ENCODE results near the gene HNRNPK. TPM values are rescaled to one million over a fixed set of nuclear protein-coding genes. Genes with fewer than 3 reads are reported as not detected.
A peak's percentile ranks its signal among the peaks of the same experiment; 100 is the strongest.

HNRNPK gene
- total RNA-seq, 1 experiment from 2014 or later: 723 TPM

DNA sequence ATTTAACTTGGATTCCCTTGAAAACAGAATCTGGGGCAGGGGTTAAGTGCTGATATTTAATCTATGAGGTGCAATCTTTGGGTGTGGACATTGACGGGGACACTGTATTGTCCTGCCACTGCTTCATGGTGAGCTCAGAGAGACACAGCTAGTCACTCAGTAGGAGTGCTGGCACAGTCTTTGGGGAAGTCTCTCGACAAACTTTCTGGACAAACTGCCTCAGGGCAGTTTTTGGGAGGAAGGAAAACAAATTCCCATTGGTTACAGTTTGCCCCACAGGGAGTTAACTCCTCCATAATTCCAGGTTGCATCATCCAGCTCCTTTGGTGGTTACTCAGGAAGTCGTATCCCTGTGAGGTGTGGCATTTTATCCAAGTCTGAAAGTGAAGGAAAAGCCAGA lies 17.9 kb downstream of the HNRNPK start:
- H3K4me3 Mint-ChIP-seq: no peak overlapping the region
- peaks cover 10% of the 10 kb centered on the region for H3K27me3 Mint-ChIP-seq (ENCODE audit: low read depth)
- ChIA-PET CTCF (interaction anchor here (1.4 kb wide), 1 partner anchor 42 kb away, joined by 7 read pairs; no protein-coding TSS in a partner anchor), POLR2A (interaction anchor here (0.7 to 4.6 kb wide), 2 partner anchors 18 to 129 kb away, joined by 3 to 24 read pairs; partner anchors contain the start of genes HNRNPK and RMI1)
- H3K27ac Mint-ChIP-seq: no peak overlapping the region
- H3K9me3 Mint-ChIP-seq: no peaks in the 10 kb centered on the region
- H3K36me3 Mint-ChIP-seq: peaks cover 4% of the 10 kb centered on the region
- no peak for TF ChIP-seq SMAD4 (CRISPR knock-in tag; IDR thresholded peaks at IDR 0.05)
- TF ChIP-seq GABPB1 (CRISPR knock-in tag; IDR thresholded peaks at IDR 0.05): peak; percentile 62
- peaks cover 2% of the 10 kb centered on the region for H3K4me1 Mint-ChIP-seq
- DNase-seq (ENCODE audit: low spot score): no peak
- no peak for ATAC-seq

DNA sequence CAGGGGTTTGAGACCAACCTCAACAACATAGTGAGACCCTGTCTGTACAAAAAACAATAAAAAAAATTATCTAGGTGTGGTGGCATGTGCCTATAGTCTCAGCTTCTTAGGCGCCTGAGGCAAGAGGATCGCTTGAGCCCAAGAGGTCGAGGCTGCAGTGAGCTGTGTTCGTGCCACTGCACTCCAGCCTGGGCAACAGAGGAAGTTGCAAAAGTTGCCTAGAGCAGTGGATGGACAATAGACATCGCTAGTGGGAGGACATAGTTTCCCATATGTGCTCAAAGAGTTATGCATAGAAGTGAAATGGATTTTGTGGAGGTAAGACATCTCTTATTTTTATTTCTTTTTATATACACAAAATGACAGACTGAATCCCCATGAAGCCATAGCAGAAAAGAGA lies 19.0 kb downstream of the HNRNPK start:
- POLR2A ChIA-PET: interaction anchor here (4.6 kb wide), 1 partner anchor 19 kb away, joined by 24 read pairs; the partner anchor contains the start of genes HNRNPK and RMI1
- H3K27me3 Mint-ChIP-seq (ENCODE audit: low read depth): peaks cover 22% of the 10 kb centered on the region
- TF ChIP-seq ZNF263 (CRISPR knock-in tag; IDR thresholded peaks at IDR 0.05; ENCODE audit: low read depth) (no peak), NR1H2 (CRISPR knock-in tag; IDR thresholded peaks at IDR 0.05) (no peak), ZNF138 (CRISPR knock-in tag; conservative IDR thresholded peaks at IDR 0.05) (no peak), NR2C2 (CRISPR knock-in tag; IDR thresholded peaks at IDR 0.05) (no peak), KAT7 (CRISPR knock-in tag; IDR thresholded peaks at IDR 0.05; ENCODE audit: borderline replicate concordance) (no peak), SMAD3 (CRISPR knock-in tag; IDR thresholded peaks at IDR 0.05; ENCODE audit: borderline replicate concordance) (no peak), TEAD1 (CRISPR knock-in tag; IDR thresholded peaks at IDR 0.05) (no peak)
- TF ChIP-seq, protein P1, sequence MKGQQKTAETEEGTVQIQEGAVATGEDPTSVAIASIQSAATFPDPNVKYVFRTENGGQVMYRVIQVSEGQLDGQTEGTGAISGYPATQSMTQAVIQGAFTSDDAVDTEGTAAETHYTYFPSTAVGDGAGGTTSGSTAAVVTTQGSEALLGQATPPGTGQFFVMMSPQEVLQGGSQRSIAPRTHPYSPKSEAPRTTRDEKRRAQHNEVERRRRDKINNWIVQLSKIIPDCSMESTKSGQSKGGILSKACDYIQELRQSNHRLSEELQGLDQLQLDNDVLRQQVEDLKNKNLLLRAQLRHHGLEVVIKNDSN (CRISPR knock-in tag; IDR thresholded peaks at IDR 0.05): no peak
- TF ChIP-seq, protein P2, sequence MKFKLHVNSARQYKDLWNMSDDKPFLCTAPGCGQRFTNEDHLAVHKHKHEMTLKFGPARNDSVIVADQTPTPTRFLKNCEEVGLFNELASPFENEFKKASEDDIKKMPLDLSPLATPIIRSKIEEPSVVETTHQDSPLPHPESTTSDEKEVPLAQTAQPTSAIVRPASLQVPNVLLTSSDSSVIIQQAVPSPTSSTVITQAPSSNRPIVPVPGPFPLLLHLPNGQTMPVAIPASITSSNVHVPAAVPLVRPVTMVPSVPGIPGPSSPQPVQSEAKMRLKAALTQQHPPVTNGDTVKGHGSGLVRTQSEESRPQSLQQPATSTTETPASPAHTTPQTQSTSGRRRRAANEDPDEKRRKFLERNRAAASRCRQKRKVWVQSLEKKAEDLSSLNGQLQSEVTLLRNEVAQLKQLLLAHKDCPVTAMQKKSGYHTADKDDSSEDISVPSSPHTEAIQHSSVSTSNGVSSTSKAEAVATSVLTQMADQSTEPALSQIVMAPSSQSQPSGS (CRISPR knock-in tag; IDR thresholded peaks at IDR 0.05; ENCODE audit: borderline replicate concordance, low read depth): no peak
- TF ChIP-seq, protein P3, sequence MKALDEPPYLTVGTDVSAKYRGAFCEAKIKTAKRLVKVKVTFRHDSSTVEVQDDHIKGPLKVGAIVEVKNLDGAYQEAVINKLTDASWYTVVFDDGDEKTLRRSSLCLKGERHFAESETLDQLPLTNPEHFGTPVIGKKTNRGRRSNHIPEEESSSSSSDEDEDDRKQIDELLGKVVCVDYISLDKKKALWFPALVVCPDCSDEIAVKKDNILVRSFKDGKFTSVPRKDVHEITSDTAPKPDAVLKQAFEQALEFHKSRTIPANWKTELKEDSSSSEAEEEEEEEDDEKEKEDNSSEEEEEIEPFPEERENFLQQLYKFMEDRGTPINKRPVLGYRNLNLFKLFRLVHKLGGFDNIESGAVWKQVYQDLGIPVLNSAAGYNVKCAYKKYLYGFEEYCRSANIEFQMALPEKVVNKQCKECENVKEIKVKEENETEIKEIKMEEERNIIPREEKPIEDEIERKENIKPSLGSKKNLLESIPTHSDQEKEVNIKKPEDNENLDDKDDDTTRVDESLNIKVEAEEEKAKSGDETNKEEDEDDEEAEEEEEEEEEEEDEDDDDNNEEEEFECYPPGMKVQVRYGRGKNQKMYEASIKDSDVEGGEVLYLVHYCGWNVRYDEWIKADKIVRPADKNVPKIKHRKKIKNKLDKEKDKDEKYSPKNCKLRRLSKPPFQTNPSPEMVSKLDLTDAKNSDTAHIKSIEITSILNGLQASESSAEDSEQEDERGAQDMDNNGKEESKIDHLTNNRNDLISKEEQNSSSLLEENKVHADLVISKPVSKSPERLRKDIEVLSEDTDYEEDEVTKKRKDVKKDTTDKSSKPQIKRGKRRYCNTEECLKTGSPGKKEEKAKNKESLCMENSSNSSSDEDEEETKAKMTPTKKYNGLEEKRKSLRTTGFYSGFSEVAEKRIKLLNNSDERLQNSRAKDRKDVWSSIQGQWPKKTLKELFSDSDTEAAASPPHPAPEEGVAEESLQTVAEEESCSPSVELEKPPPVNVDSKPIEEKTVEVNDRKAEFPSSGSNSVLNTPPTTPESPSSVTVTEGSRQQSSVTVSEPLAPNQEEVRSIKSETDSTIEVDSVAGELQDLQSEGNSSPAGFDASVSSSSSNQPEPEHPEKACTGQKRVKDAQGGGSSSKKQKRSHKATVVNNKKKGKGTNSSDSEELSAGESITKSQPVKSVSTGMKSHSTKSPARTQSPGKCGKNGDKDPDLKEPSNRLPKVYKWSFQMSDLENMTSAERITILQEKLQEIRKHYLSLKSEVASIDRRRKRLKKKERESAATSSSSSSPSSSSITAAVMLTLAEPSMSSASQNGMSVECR (CRISPR knock-in tag; IDR thresholded peaks at IDR 0.05; ENCODE audit: borderline replicate concordance): no peak
- TF ChIP-seq, protein P4, sequence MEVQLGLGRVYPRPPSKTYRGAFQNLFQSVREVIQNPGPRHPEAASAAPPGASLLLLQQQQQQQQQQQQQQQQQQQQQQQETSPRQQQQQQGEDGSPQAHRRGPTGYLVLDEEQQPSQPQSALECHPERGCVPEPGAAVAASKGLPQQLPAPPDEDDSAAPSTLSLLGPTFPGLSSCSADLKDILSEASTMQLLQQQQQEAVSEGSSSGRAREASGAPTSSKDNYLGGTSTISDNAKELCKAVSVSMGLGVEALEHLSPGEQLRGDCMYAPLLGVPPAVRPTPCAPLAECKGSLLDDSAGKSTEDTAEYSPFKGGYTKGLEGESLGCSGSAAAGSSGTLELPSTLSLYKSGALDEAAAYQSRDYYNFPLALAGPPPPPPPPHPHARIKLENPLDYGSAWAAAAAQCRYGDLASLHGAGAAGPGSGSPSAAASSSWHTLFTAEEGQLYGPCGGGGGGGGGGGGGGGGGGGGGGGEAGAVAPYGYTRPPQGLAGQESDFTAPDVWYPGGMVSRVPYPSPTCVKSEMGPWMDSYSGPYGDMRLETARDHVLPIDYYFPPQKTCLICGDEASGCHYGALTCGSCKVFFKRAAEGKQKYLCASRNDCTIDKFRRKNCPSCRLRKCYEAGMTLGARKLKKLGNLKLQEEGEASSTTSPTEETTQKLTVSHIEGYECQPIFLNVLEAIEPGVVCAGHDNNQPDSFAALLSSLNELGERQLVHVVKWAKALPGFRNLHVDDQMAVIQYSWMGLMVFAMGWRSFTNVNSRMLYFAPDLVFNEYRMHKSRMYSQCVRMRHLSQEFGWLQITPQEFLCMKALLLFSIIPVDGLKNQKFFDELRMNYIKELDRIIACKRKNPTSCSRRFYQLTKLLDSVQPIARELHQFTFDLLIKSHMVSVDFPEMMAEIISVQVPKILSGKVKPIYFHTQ (CRISPR knock-in tag; IDR thresholded peaks at IDR 0.05): no peak
- TF ChIP-seq, protein P5, sequence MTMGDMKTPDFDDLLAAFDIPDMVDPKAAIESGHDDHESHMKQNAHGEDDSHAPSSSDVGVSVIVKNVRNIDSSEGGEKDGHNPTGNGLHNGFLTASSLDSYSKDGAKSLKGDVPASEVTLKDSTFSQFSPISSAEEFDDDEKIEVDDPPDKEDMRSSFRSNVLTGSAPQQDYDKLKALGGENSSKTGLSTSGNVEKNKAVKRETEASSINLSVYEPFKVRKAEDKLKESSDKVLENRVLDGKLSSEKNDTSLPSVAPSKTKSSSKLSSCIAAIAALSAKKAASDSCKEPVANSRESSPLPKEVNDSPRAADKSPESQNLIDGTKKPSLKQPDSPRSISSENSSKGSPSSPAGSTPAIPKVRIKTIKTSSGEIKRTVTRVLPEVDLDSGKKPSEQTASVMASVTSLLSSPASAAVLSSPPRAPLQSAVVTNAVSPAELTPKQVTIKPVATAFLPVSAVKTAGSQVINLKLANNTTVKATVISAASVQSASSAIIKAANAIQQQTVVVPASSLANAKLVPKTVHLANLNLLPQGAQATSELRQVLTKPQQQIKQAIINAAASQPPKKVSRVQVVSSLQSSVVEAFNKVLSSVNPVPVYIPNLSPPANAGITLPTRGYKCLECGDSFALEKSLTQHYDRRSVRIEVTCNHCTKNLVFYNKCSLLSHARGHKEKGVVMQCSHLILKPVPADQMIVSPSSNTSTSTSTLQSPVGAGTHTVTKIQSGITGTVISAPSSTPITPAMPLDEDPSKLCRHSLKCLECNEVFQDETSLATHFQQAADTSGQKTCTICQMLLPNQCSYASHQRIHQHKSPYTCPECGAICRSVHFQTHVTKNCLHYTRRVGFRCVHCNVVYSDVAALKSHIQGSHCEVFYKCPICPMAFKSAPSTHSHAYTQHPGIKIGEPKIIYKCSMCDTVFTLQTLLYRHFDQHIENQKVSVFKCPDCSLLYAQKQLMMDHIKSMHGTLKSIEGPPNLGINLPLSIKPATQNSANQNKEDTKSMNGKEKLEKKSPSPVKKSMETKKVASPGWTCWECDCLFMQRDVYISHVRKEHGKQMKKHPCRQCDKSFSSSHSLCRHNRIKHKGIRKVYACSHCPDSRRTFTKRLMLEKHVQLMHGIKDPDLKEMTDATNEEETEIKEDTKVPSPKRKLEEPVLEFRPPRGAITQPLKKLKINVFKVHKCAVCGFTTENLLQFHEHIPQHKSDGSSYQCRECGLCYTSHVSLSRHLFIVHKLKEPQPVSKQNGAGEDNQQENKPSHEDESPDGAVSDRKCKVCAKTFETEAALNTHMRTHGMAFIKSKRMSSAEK (CRISPR knock-in tag; IDR thresholded peaks at IDR 0.05; ENCODE audit: borderline replicate concordance): no peak
- TF ChIP-seq, protein P6, sequence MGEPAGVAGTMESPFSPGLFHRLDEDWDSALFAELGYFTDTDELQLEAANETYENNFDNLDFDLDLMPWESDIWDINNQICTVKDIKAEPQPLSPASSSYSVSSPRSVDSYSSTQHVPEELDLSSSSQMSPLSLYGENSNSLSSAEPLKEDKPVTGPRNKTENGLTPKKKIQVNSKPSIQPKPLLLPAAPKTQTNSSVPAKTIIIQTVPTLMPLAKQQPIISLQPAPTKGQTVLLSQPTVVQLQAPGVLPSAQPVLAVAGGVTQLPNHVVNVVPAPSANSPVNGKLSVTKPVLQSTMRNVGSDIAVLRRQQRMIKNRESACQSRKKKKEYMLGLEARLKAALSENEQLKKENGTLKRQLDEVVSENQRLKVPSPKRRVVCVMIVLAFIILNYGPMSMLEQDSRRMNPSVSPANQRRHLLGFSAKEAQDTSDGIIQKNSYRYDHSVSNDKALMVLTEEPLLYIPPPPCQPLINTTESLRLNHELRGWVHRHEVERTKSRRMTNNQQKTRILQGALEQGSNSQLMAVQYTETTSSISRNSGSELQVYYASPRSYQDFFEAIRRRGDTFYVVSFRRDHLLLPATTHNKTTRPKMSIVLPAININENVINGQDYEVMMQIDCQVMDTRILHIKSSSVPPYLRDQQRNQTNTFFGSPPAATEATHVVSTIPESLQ (CRISPR knock-in tag; IDR thresholded peaks at IDR 0.05): no peak
- TF ChIP-seq, protein P7, sequence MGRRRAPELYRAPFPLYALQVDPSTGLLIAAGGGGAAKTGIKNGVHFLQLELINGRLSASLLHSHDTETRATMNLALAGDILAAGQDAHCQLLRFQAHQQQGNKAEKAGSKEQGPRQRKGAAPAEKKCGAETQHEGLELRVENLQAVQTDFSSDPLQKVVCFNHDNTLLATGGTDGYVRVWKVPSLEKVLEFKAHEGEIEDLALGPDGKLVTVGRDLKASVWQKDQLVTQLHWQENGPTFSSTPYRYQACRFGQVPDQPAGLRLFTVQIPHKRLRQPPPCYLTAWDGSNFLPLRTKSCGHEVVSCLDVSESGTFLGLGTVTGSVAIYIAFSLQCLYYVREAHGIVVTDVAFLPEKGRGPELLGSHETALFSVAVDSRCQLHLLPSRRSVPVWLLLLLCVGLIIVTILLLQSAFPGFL (CRISPR knock-in tag; IDR thresholded peaks at IDR 0.05; ENCODE audit: borderline replicate concordance): no peak

More for the DNA sequence above, 19.0 kb downstream of the HNRNPK start:
- DNase-seq (ENCODE audit: low spot score): no peak
- CTCF ChIA-PET: interaction anchor here (0.6 kb wide), 1 partner anchor 41 kb away, joined by 3 read pairs; no protein-coding TSS in a partner anchor
- Mint-ChIP-seq H3K4me1 (peaks cover 11% of the 10 kb centered on the region), H3K4me3 (no peak overlapping the region), H3K36me3 (no peaks in the 10 kb centered on the region), H3K9me3 (no peaks in the 10 kb centered on the region), H3K27ac (no peak overlapping the region)
- no peak for ATAC-seq
